Inflammatory macrophage treated with lipopolysaccharide for 4 hours (primary cell): Measurements from ENCODE around the gene U2SURP.

ENCODE experiments used
- DNase-seq: peaks from one replicate; pipeline ENCODE4 v3.0.0-alpha.2; 2020

The U2SURP gene

GRCh38 chr3:143001369-143002082, at the start of gene U2SURP:
U2SURP (plus strand) TSS chr3:143001570; CDS start chr3:143001629, 59 bp downstream.
- peak; percentile 98 for DNase-seq

GRCh38 chr3:142951794-142952193, 49.6 kb upstream of the U2SURP start:
- DNase-seq, result no peak

- DNase-seq, result no peak
Observed at GRCh38 chr3:142952272-142953193, 48.8 kb upstream of the U2SURP start.

- no peak for DNase-seq
Observed at GRCh38 chr3:142953443-142953842, 47.9 kb upstream of the U2SURP start.

GRCh38 chr3:142958707-142959106, 42.7 kb upstream of the U2SURP start:
- DNase-seq, result no peak

GRCh38 chr3:142960322-142960850, 41.0 kb upstream of the U2SURP start:
- DNase-seq, result no peak

- no peak for DNase-seq
Observed at GRCh38 chr3:142961539-142961938, 39.8 kb upstream of the U2SURP start.

- DNase-seq, result no peak
Observed at GRCh38 chr3:142962175-142962519, 39.2 kb upstream of the U2SURP start.

- DNase-seq, result no peak
Observed at GRCh38 chr3:142962520-142963233, 38.7 kb upstream of the U2SURP start.

GRCh38 chr3:142963234-142963515, 38.2 kb upstream of the U2SURP start:
- DNase-seq, result no peak

GRCh38 chr3:142963516-142964448, 37.6 kb upstream of the U2SURP start, which contains the start of gene PAQR9:
PAQR9 (minus strand) TSS chr3:142963674; CDS start chr3:142963336, 338 bp downstream.
- no peak for DNase-seq

GRCh38 chr3:142965581-142965980, 35.8 kb upstream of the U2SURP start:
- DNase-seq, result peak; percentile 42

- no peak for DNase-seq
Observed at GRCh38 chr3:142966808-142967207, 34.6 kb upstream of the U2SURP start.

GRCh38 chr3:142968319-142969025, 32.9 kb upstream of the U2SURP start:
- DNase-seq, result no peak

GRCh38 chr3:142971431-142971830, 29.9 kb upstream of the U2SURP start:
- DNase-seq, result no peak

- no peak for DNase-seq
Observed at GRCh38 chr3:142972092-142972753, 29.1 kb upstream of the U2SURP start.

- DNase-seq, result no peak
Observed at GRCh38 chr3:142973217-142974009, 28.0 kb upstream of the U2SURP start.

- no peak for DNase-seq
Observed at GRCh38 chr3:142975316-142975995, 25.9 kb upstream of the U2SURP start.

- peak; percentile 89 for DNase-seq
Observed at GRCh38 chr3:142976621-142977398, 24.6 kb upstream of the U2SURP start.
